PC-9 (cell line): ENCODE data around the gene CALY. TPM values are rescaled to one million over a fixed set of nuclear protein-coding genes. Genes with fewer than 3 reads are reported as not detected.

ENCODE experiments used
- BruUV-seq: library from RNA; stranded (reverse); fragments of 400-500 nt; replicated peaks from 2 replicates; lab custom pipeline; 2021; lab: Mats Ljungman, UMichigan
- CTCF ChIA-PET: fragments of 300-600 bp; sonication (Branson Sonifier 250); formaldehyde crosslinking; loops from one replicate; lab custom pipeline; 2022; ENCODE audit warnings: antibody characterized with exemption; lab: Charles Lee
- POLR2A ChIA-PET: fragments of 300-600 bp; sonication (Branson Sonifier 250); formaldehyde crosslinking; loops from one replicate; lab custom pipeline; 2022; ENCODE audit warnings: antibody characterized with exemption; ENCODE audit not compliant: unreplicated experiment; lab: Charles Lee
- DNase-seq, 2 experiments: peaks; one replicate each; pipeline versions ENCODE4 v3.0.0 to v3.0.0-alpha.2; 2015 to 2022; ENCODE audit warnings: mixed read lengths in 1 of 2
- H2AFZ ChIP-seq: fragments of 200-600 bp; sonication (generic); 2 replicates; pipeline ENCODE4 v1.8.1; 2017; ENCODE audit warnings: antibody characterized with exemption
- H3F3A ChIP-seq: fragments of 200-600 bp; sonication (generic); 2 replicates; pipeline ENCODE4 v1.8.1; 2017; ENCODE audit warnings: antibody characterized with exemption, mild to moderate bottlenecking, low read depth; ENCODE audit not compliant: insufficient read depth
- H3K27ac ChIP-seq: fragments of 200-600 bp; sonication (generic); 2 replicates; pipeline ENCODE4 v1.6.1; 2016; ENCODE audit warnings: mixed run types
- H3K27me3 ChIP-seq: fragments of 200-600 bp; sonication (generic); 2 replicates; pipeline ENCODE4 v1.6.1; 2016; ENCODE audit warnings: low read depth, mixed run types; ENCODE audit not compliant: insufficient read depth
- H3K36me3 ChIP-seq: fragments of 200-600 bp; sonication (generic); 2 replicates; pipeline ENCODE4 v1.6.1; 2016; ENCODE audit warnings: low read depth, mixed run types
- H3K4me1 ChIP-seq: fragments of 200-600 bp; sonication (generic); replicated peaks from 2 replicates; pipeline ENCODE4 v1.6.1; 2016; ENCODE audit warnings: mixed run types; ENCODE audit not compliant: insufficient read depth
- H3K4me2 ChIP-seq: fragments of 200-600 bp; sonication (generic); 2 replicates; pipeline ENCODE4 v1.6.1; 2017; ENCODE audit warnings: mixed run types
- H3K4me3 ChIP-seq: fragments of 200-600 bp; sonication (generic); 2 replicates; pipeline ENCODE4 v1.6.1; 2016; ENCODE audit warnings: mixed run types
- H3K79me2 ChIP-seq: fragments of 200-600 bp; sonication (generic); 2 replicates; pipeline ENCODE4 v1.6.1; 2017; ENCODE audit warnings: low read depth, mixed run types
- H3K9me2 ChIP-seq: fragments of 200-600 bp; sonication (generic); 2 replicates; pipeline ENCODE4 v1.8.1; 2017; ENCODE audit warnings: mild to moderate bottlenecking; ENCODE audit not compliant: insufficient read depth
- H3K9me3 ChIP-seq: fragments of 200-600 bp; sonication (generic); 2 replicates; pipeline ENCODE4 v1.8.1; 2016; ENCODE audit warnings: low read depth; ENCODE audit not compliant: insufficient read depth
- H4K20me1 ChIP-seq: fragments of 200-600 bp; sonication (generic); 2 replicates; pipeline ENCODE4 v1.8.1; 2017; ENCODE audit not compliant: insufficient read depth
- EZH2 ChIP-seq: fragments of 200-600 bp; sonication (generic); IDR thresholded peaks from 2 replicates; pipeline ENCODE4 v1.8.0; 2017; ENCODE audit warnings: antibody characterized with exemption, low read depth
- intact Hi-C: fragments of 100-400 bp; cut with micrococcal nuclease; formaldehyde crosslinking; loops from one replicate; pipeline ENCODE4 v1.10.0; 2022; ENCODE audit not compliant: unreplicated experiment
- total RNA-seq: library from RNA; stranded (reverse); gene quantifications from 2 replicates; pipeline ENCODE4 v1.2.3, GENCODE V29; 2021
- TF ChIP-seq, protein P1 (sequence below): fragments of 200-600 bp; sonication (generic); conservative IDR thresholded peaks from 2 replicates; pipeline ENCODE4 v1.6.1; 2017; ENCODE audit warnings: mixed run types, antibody characterized with exemption, mild to moderate bottlenecking, moderate library complexity

The CALY gene
- total RNA-seq, 1 experiment from 2014 or later = not detected

DNA sequence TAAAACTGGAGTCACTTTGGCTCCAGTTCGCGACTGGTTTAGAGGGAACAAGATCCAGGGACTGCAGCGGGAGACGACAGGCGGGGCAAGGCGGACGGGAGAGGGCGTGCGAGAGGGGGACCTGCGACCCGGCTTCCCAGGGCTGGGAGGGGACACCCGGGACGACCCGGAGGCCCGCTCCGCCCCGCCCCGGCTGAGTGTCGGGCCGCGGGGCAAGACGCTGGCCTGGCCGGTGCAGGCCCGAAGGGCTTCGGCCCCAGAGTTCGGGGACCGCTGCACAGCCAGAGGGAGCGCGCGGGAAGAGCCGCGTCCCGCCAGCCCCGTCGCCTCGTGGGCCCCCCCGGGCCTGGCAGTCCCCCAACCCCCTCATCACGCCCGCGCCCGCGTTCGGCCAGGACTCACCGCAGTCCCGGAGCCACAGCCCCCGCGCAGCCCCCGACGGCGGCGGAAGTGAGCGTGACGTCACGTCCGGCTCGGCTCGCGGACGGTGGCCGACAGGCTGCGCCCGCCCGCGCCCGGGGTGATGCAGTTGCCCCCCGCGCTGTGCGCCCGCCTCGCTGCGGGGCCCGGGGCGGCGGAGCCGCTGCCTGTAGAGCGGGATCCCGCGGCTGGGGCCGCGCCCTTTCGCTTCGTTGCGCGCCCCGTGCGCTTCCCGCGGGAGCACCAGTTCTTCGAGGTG, 28.1 kb downstream of the CALY start, which contains the start of the genes TUBGCP2 and ZNF511:
Gene TUBGCP2, minus strand, starts transcription at position 452 of the 679 bp plus-strand sequence. CDS start 5,931 bp downstream, outside the sequence.
Gene ZNF511, plus strand, starts transcription at position 494 of the 679 bp plus-strand sequence. Its CDS starts 30 bp downstream, at position 524.
- ChIA-PET POLR2A (no interaction called here), CTCF (no interaction called here)
- TF ChIP-seq, protein P1, sequence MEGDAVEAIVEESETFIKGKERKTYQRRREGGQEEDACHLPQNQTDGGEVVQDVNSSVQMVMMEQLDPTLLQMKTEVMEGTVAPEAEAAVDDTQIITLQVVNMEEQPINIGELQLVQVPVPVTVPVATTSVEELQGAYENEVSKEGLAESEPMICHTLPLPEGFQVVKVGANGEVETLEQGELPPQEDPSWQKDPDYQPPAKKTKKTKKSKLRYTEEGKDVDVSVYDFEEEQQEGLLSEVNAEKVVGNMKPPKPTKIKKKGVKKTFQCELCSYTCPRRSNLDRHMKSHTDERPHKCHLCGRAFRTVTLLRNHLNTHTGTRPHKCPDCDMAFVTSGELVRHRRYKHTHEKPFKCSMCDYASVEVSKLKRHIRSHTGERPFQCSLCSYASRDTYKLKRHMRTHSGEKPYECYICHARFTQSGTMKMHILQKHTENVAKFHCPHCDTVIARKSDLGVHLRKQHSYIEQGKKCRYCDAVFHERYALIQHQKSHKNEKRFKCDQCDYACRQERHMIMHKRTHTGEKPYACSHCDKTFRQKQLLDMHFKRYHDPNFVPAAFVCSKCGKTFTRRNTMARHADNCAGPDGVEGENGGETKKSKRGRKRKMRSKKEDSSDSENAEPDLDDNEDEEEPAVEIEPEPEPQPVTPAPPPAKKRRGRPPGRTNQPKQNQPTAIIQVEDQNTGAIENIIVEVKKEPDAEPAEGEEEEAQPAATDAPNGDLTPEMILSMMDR = no peak
- no peak for TF ChIP-seq EZH2
- H3K4me1 ChIP-seq = peaks cover 11% of the 10 kb centered on the region
- peak within 1 kb of the TSS; percentile 65 for H3K27ac ChIP-seq
- H4K20me1 ChIP-seq = peaks cover 15% of the 10 kb centered on the region
- H3K27me3 ChIP-seq = no peaks in the 10 kb centered on the region
- peak; percentile 44 to 80 for DNase-seq
- H3K36me3 ChIP-seq = no peaks in the 10 kb centered on the region
- H3K4me3 ChIP-seq = peak within 1 kb of the TSS; percentile 88
- H3K9me2 ChIP-seq = no peaks in the 10 kb centered on the region
- no peaks in the 10 kb centered on the region for H3K9me3 ChIP-seq
- BruUV-seq = TSS peak; percentile 39
- peak within 1 kb of the TSS; percentile 81 for H3K4me2 ChIP-seq
- no peaks in the 10 kb centered on the region for H3F3A ChIP-seq
- intact Hi-C loops = loop anchor here (2.0 to 10.0 kb wide), 2 partner anchors 52 to 164 kb away; no protein-coding TSS in a partner anchor
- H2AFZ ChIP-seq = peak within 1 kb of the TSS; percentile 80
- peaks cover 39% of the 10 kb centered on the region for H3K79me2 ChIP-seq

DNA sequence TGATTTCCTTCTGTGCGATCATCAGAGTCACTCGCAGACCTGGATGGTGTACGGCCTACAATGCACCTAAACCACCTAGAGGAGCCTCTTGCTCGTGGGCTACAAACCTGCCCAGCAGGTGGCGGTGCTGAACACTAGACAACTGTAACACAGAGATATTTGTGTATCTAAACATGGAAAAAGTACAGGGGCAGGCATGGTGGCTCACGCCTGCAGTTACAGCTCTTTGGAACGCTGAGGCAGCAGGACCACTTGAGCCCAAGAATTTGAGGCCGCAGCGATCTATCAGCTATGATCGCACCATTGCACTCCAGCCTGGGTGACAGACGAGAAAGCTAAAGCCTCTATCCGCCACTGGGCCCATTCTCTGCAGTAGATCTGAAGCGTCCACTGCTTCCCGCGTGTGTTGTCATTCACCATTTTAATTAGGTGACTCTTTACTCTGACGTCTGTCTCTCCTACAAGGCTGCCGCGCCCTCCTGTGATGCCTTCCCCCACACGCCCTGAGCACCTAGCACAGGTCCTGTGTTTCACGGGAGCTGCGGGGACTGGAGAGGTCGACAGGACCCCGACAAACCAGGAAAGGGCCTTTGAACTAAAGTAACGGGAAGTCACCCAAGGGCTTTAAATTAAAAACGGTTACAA, 28.8 kb downstream of the CALY start:
- H4K20me1 ChIP-seq = peaks cover 15% of the 10 kb centered on the region
- no TSS peak for BruUV-seq
- peaks cover 43% of the 10 kb centered on the region for H3K79me2 ChIP-seq
- peaks cover 11% of the 10 kb centered on the region for H3K4me1 ChIP-seq
- H3K4me3 ChIP-seq = peak overlapping the region; percentile 88
- DNase-seq = peak; percentile 65 to 76
- no peak for TF ChIP-seq EZH2
- TF ChIP-seq, protein P1 = peak; percentile 71
- H3K9me3 ChIP-seq = no peaks in the 10 kb centered on the region
- intact Hi-C loops = loop anchor here (2.0 to 10.0 kb wide), 2 partner anchors 51 to 163 kb away; no protein-coding TSS in a partner anchor
- H3K4me2 ChIP-seq = peak overlapping the region; percentile 81
- no peaks in the 10 kb centered on the region for H3K9me2 ChIP-seq
- no peaks in the 10 kb centered on the region for H3K36me3 ChIP-seq
- H3F3A ChIP-seq = no peaks in the 10 kb centered on the region
- peak overlapping the region; percentile 65 for H3K27ac ChIP-seq
- peak overlapping the region; percentile 80 for H2AFZ ChIP-seq
- H3K27me3 ChIP-seq = no peaks in the 10 kb centered on the region
- ChIA-PET POLR2A (interaction anchor here (0.7 kb wide), 1 partner anchor 47 kb away, joined by 4 read pairs; no protein-coding TSS in a partner anchor), CTCF (no interaction called here)

DNA sequence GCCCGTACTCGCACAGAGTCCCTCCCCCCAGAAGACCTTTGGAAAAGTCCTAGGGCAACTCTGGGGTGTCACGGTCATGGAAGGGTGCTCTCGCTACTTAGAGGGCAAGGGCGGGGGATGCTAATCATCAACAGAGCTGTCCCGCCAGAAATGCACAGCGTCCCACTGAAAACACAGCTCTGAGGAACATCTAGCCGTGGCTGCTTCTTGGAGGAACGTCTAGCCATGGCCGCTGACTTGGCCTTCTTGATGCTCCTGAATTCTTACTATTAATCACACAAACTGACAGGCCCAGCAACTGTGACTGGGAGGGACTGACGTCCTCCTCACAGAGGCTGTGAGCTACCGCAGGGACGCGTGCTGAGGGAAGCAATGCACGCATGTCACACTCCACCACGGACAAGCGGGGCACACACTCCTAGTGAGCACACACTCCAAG, 29.7 kb downstream of the CALY start:
- peaks cover 46% of the 10 kb centered on the region for H3K79me2 ChIP-seq
- H3K4me1 ChIP-seq = peaks cover 11% of the 10 kb centered on the region
- H3K36me3 ChIP-seq = no peaks in the 10 kb centered on the region
- no peaks in the 10 kb centered on the region for H3F3A ChIP-seq
- peak overlapping the region; percentile 88; the same call in 1 of the 2 replicates for H3K4me3 ChIP-seq
- TF ChIP-seq EZH2 = no peak
- TF ChIP-seq, protein P1 = no peak
- H3K4me2 ChIP-seq = peak overlapping the region; percentile 81
- ChIA-PET CTCF (interaction anchor here (0.7 kb wide), 1 partner anchor 14 kb away, joined by 3 read pairs; no protein-coding TSS in a partner anchor), POLR2A (no interaction called here)
- H4K20me1 ChIP-seq = peaks cover 15% of the 10 kb centered on the region
- no peak for DNase-seq
- H3K27me3 ChIP-seq = no peaks in the 10 kb centered on the region
- BruUV-seq = no TSS peak
- no peak overlapping the region for H3K27ac ChIP-seq
- H3K9me2 ChIP-seq = no peaks in the 10 kb centered on the region
- H3K9me3 ChIP-seq = no peaks in the 10 kb centered on the region
- intact Hi-C loops = loop anchor here (10.0 kb wide), 1 partner anchor 162 kb away; no protein-coding TSS in a partner anchor
- H2AFZ ChIP-seq = no peak overlapping the region
